Subcutaneous adipose tissue (tissue), 4 donors: ENCODE results near the gene SCG5. TPM values are rescaled to one million over a fixed set of nuclear protein-coding genes. Genes with fewer than 3 reads are reported as not detected.

ENCODE experiments used
- CTCF ChIP-seq: fragments of 450-650 bp; IDR thresholded peaks from one replicate; pipeline ENCODE4 v1.5.1; 2016; ENCODE audit warnings: low read depth, mild to moderate bottlenecking, control low read depth, antibody characterized with exemption, moderate library complexity
- total RNA-seq, 4 donors: library from RNA; depleted of rRNA; stranded (reverse); fragments of >200 nt; gene quantifications; one replicate each; pipeline ENCODE4 v1.1.0, GENCODE V29; 2016

The SCG5 gene
- total RNA-seq, 4 donors from 2014 or later: 2.9 TPM; not detected in 3

- no peak for TF ChIP-seq CTCF
Observed at GRCh38 chr15:32642667-32643435, 1.3 kb downstream of the SCG5 start.

GRCh38 chr15:32643907-32644445 is 2.5 kb downstream of the SCG5 start:
- TF ChIP-seq CTCF: no peak

- no peak for TF ChIP-seq CTCF
Observed at GRCh38 chr15:32646291-32646690, 4.8 kb downstream of the SCG5 start.

GRCh38 chr15:32649342-32649741 is 7.8 kb downstream of the SCG5 start:
- no peak for TF ChIP-seq CTCF

GRCh38 chr15:32651229-32651837 is 9.8 kb downstream of the SCG5 start:
- no peak for TF ChIP-seq CTCF

- no peak for TF ChIP-seq CTCF
Observed at GRCh38 chr15:32652178-32652577, 10.7 kb downstream of the SCG5 start.

GRCh38 chr15:32656091-32656490 is 14.6 kb downstream of the SCG5 start:
- TF ChIP-seq CTCF: no peak
